Neural cell (in vitro differentiated cells): Measurements from ENCODE around the gene GPR158. TPM values are rescaled to one million over a fixed set of nuclear protein-coding genes. Genes with fewer than 3 reads are reported as not detected.

Source experiments
- H2AFZ ChIP-seq: fragments of 200-600, 300-800 bp; sonication (generic), shearing (Covaris generic); 2 replicates; pipeline ENCODE4 v1.6.0; 2014; ENCODE audit warnings: low read depth, mild to moderate bottlenecking, antibody characterized with exemption, low read length, moderate library complexity
- H3F3A ChIP-seq: fragments of 200-600 bp; shearing (Covaris generic); 2 replicates; pipeline ENCODE4 v1.6.1; 2016; ENCODE audit warnings: mild to moderate bottlenecking, moderate library complexity, mixed read lengths, antibody characterized with exemption, low read length; ENCODE audit not compliant: insufficient read depth, poor library complexity, severe bottlenecking
- H3K27ac ChIP-seq: fragments of 200-600, 300-800 bp; sonication (generic), shearing (Covaris generic); 2 replicates; pipeline ENCODE4 v1.5.1; 2014; ENCODE audit warnings: mild to moderate bottlenecking, low read length, moderate library complexity
- H3K27me3 ChIP-seq: fragments of 300-800, 200-600 bp; sonication (generic), shearing (Covaris generic); 2 replicates; pipeline ENCODE4 v1.6.0; 2014; ENCODE audit warnings: mild to moderate bottlenecking, low read depth, low read length, moderate library complexity; ENCODE audit not compliant: insufficient read depth
- H3K36me3 ChIP-seq: fragments of 300-800, 200-600 bp; sonication (generic), shearing (Covaris generic); 2 replicates; pipeline ENCODE4 v1.5.1; 2014; ENCODE audit warnings: mild to moderate bottlenecking, antibody characterized with exemption, low read length, moderate library complexity; ENCODE audit not compliant: insufficient read depth
- H3K4me2 ChIP-seq: fragments of 300-800, 200-600 bp; sonication (generic), shearing (Covaris generic); 2 replicates; pipeline ENCODE4 v1.6.0; 2014; ENCODE audit warnings: mild to moderate bottlenecking, low read length
- H3K4me3 ChIP-seq: fragments of 300-800, 200-600 bp; sonication (generic), shearing (Covaris generic); 2 replicates; pipeline ENCODE4 v1.5.1; 2014; ENCODE audit warnings: mild to moderate bottlenecking, low read length, moderate library complexity
- H3K79me2 ChIP-seq: fragments of 200-600 bp; shearing (Covaris generic); replicated peaks from 2 replicates; pipeline ENCODE4 v1.6.0; 2014; ENCODE audit warnings: mild to moderate bottlenecking, low read length, moderate library complexity; ENCODE audit not compliant: insufficient read depth
- H3K9ac ChIP-seq: fragments of 300-800, 200-600 bp; sonication (generic), shearing (Covaris generic); 2 replicates; pipeline ENCODE4 v1.6.1; 2016; ENCODE audit warnings: mild to moderate bottlenecking, low read length, mixed read lengths
- H3K9me2 ChIP-seq: fragments of 200-600 bp; shearing (Covaris generic); 2 replicates; pipeline ENCODE4 v1.6.1; 2016; ENCODE audit warnings: mild to moderate bottlenecking, low read length, mixed read lengths; ENCODE audit not compliant: insufficient read depth
- H3K9me3 ChIP-seq: fragments of 200-600, 300-800 bp; sonication (generic), shearing (Covaris generic); 2 replicates; pipeline ENCODE4 v1.6.1; 2016; ENCODE audit warnings: mild to moderate bottlenecking, mixed run types, low read length, moderate library complexity, mixed read lengths
- H4K20me1 ChIP-seq: fragments of 200-600 bp; shearing (Covaris generic); 2 replicates; pipeline ENCODE4 v1.6.1; 2016; ENCODE audit warnings: mild to moderate bottlenecking, mixed run types; ENCODE audit not compliant: insufficient read depth
- CTCF ChIP-seq: fragments of 450-650 bp; IDR thresholded peaks from 2 replicates; pipeline ENCODE4 v1.5.1; 2014; ENCODE audit warnings: antibody characterized with exemption, mild to moderate bottlenecking, moderate library complexity; ENCODE audit not compliant: poor library complexity, severe bottlenecking
- EP300 ChIP-seq: fragments of 450-650 bp; conservative IDR thresholded peaks from 2 replicates; pipeline ENCODE4 v1.6.1; 2014; ENCODE audit warnings: antibody characterized with exemption, mild to moderate bottlenecking, moderate library complexity; ENCODE audit not compliant: poor library complexity, severe bottlenecking
- EZH2 ChIP-seq: fragments of 200-600, 300-800 bp; shearing (Covaris generic), sonication (generic); IDR thresholded peaks from 2 replicates; pipeline ENCODE4 v1.6.1; 2014; ENCODE audit warnings: antibody characterized with exemption, low read length, borderline replicate concordance, mild to moderate bottlenecking; ENCODE audit not compliant: insufficient read depth, poor library complexity, severe bottlenecking
- MXI1 ChIP-seq: fragments of 450-650 bp; conservative IDR thresholded peaks from 2 replicates; pipeline ENCODE4 v1.6.1; 2014; ENCODE audit warnings: antibody characterized with exemption, mild to moderate bottlenecking; ENCODE audit not compliant: poor library complexity, severe bottlenecking
- POLR2AphosphoS5 ChIP-seq: IDR thresholded peaks from 2 replicates; pipeline ENCODE4 v1.6.1; 2012
- RAD21 ChIP-seq: fragments of 450-650 bp; conservative IDR thresholded peaks from 2 replicates; pipeline ENCODE4 v1.6.1; 2014; ENCODE audit warnings: antibody characterized with exemption, mild to moderate bottlenecking, moderate library complexity
- REST ChIP-seq: IDR thresholded peaks from 2 replicates; pipeline ENCODE4 v1.6.1; 2012; ENCODE audit warnings: borderline replicate concordance
- SMC3 ChIP-seq: fragments of 450-650 bp; conservative IDR thresholded peaks from 2 replicates; pipeline ENCODE4 v1.6.1; 2014; ENCODE audit warnings: antibody characterized with exemption, mild to moderate bottlenecking, moderate library complexity; ENCODE audit not compliant: poor library complexity
- TAF1 ChIP-seq: IDR thresholded peaks from 2 replicates; pipeline ENCODE4 v1.6.1; 2012; ENCODE audit warnings: low read depth
- polyA plus RNA-seq: library from polyadenylated mRNA; depleted of rRNA; stranded (reverse); fragments of >200 nt; gene quantifications from 2 replicates; pipeline ENCODE4 v1.2.3, GENCODE V29; 2014

GPR158 gene
- polyA plus RNA-seq, 1 donor from 2014 or later = 2.1 TPM

GRCh38 chr10:25564351-25564750, 389.6 kb downstream of the GPR158 start:
- Histone ChIP-seq H2AFZ (no peak overlapping the region), H3K9ac (no peak overlapping the region), H3K79me2 (no peaks in the 10 kb centered on the region), H3K27ac (no peak overlapping the region), H3K36me3 (no peaks in the 10 kb centered on the region), H3K9me3 (no peaks in the 10 kb centered on the region), H3K27me3 (no peaks in the 10 kb centered on the region), H3K4me3 (no peak overlapping the region), H3F3A (no peaks in the 10 kb centered on the region), H3K4me2 (no peak overlapping the region), H4K20me1 (no peaks in the 10 kb centered on the region), H3K9me2 (no peaks in the 10 kb centered on the region)
- no peak for TF ChIP-seq MXI1
- TF ChIP-seq CTCF = no peak
- no peak for TF ChIP-seq RAD21
- no peak for TF ChIP-seq EP300

GRCh38 chr10:25565570-25565969, 390.8 kb downstream of the GPR158 start:
- Histone ChIP-seq H3F3A (no peaks in the 10 kb centered on the region), H3K4me2 (no peak overlapping the region), H2AFZ (no peak overlapping the region), H3K79me2 (no peaks in the 10 kb centered on the region), H3K27ac (no peak overlapping the region), H3K9me3 (no peaks in the 10 kb centered on the region), H3K9me2 (no peaks in the 10 kb centered on the region), H3K4me3 (no peak overlapping the region), H3K27me3 (no peaks in the 10 kb centered on the region), H4K20me1 (no peaks in the 10 kb centered on the region), H3K36me3 (no peaks in the 10 kb centered on the region), H3K9ac (no peak overlapping the region)
- no peak for TF ChIP-seq RAD21
- TF ChIP-seq EZH2 = no peak
- TF ChIP-seq POLR2AphosphoS5 = no peak
- TF ChIP-seq CTCF = no peak
- no peak for TF ChIP-seq TAF1
- no peak for TF ChIP-seq REST
- no peak for TF ChIP-seq MXI1
- TF ChIP-seq SMC3 = no peak
- TF ChIP-seq EP300 = no peak
